Activated CD8-positive, alpha-beta memory T cell treated with anti-CD3 and anti-CD28 coated beads, Interleukin-2, amount 10 ng/mL, durations not matched to agents 7 days and 5 days (primary cell): ENCODE results near the gene ST3GAL6. TPM values are rescaled to one million over a fixed set of nuclear protein-coding genes. Genes with fewer than 3 reads are reported as not detected.
"Not testable (repeated sequence)": the region's sequence is repeated elsewhere in the genome, so short reads cannot be mapped to it uniquely, and the experiment has no call there.

Experiments used
- ATAC-seq: fragments of 150-1000 bp; cut with Tn5 transposase; one replicate; pipeline ENCODE4 v1.10.0; 2021; ENCODE audit warnings: moderate library complexity
- CTCF ChIA-PET: fragments of 350-600 bp; sonication (Branson Sonifier 250); formaldehyde crosslinking; loops from one replicate; lab custom pipeline; 2021; ENCODE audit warnings: antibody characterized with exemption; lab: Charles Lee
- DNase-seq: peaks from one replicate; pipeline ENCODE4 v3.0.0-alpha.2; 2020
- H3K27ac Mint-ChIP-seq: one replicate; pipeline ENCODE4 v1.8.0; 2021; ENCODE audit warnings: mild to moderate bottlenecking, mixed read lengths
- H3K27me3 Mint-ChIP-seq: one replicate; pipeline ENCODE4 v1.8.0; 2021; ENCODE audit warnings: mixed read lengths
- H3K36me3 Mint-ChIP-seq: one replicate; pipeline ENCODE4 v1.8.0; 2021; ENCODE audit warnings: mild to moderate bottlenecking, mixed read lengths
- H3K4me1 Mint-ChIP-seq: one replicate; pipeline ENCODE4 v1.8.0; 2021; ENCODE audit warnings: mixed read lengths
- H3K4me3 Mint-ChIP-seq: one replicate; pipeline ENCODE4 v1.8.0; 2021; ENCODE audit warnings: mild to moderate bottlenecking, moderate library complexity, mixed read lengths
- H3K9me3 Mint-ChIP-seq: one replicate; pipeline ENCODE4 v1.8.0; 2022; ENCODE audit warnings: low read depth, mixed read lengths
- total RNA-seq, 2 experiments: library from RNA; stranded (reverse); gene quantifications; one replicate each; pipeline ENCODE4 v1.2.3, GENCODE V29; 2021

ST3GAL6 gene
- total RNA-seq, 2 experiments from 2014 or later: 0.12 TPM; not detected in 1

- H3K27me3 Mint-ChIP-seq: peaks cover 2% of the 10 kb centered on the region
- DNase-seq (no peak), ATAC-seq (no peak)
- no peaks in the 10 kb centered on the region for H3K36me3 Mint-ChIP-seq
- no peaks in the 10 kb centered on the region for H3K9me3 Mint-ChIP-seq
- H3K4me1 Mint-ChIP-seq: no peaks in the 10 kb centered on the region
- CTCF ChIA-PET: no interaction called here
- no peak overlapping the region for H3K4me3 Mint-ChIP-seq
- no peak overlapping the region for H3K27ac Mint-ChIP-seq
Measured at GRCh38 chr3:98827221-98827920, 64.2 kb downstream of the ST3GAL6 start.

- CTCF ChIA-PET: no interaction called here
- peaks cover 2% of the 10 kb centered on the region for H3K27me3 Mint-ChIP-seq
- H3K9me3 Mint-ChIP-seq: no peaks in the 10 kb centered on the region
- DNase-seq (no peak), ATAC-seq (no peak)
- H3K27ac Mint-ChIP-seq: no peak overlapping the region
- no peaks in the 10 kb centered on the region for H3K4me1 Mint-ChIP-seq
- H3K36me3 Mint-ChIP-seq: no peaks in the 10 kb centered on the region
- H3K4me3 Mint-ChIP-seq: no peak overlapping the region
Measured at GRCh38 chr3:98829246-98829832, 66.2 kb downstream of the ST3GAL6 start.

DNA sequence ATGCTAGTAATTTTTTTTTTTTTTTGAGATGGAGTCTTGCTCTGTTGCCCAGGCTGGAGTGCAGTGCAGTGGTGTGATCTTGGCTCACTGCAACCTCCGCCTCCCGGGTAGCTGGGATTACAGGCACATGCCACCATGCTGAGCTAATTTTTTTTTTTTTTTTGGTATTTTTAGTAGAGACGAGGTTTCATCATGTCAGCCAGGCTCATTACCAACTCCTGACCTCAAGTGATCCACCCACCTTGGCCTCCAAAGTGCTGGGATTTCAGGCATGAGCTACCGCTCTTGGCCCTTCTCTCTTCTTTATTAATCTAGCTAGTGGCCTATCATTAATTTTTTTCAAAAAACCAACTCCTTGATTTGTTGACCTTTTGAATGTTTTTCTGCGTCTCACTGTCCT lies 67.9 kb downstream of the ST3GAL6 start:
- CTCF ChIA-PET: interaction anchor here (0.7 kb wide), 1 partner anchor 57 kb away, joined by 4 read pairs; no protein-coding TSS in a partner anchor
- not testable (repeated sequence) for ATAC-seq, H3K27ac Mint-ChIP-seq, H3K4me3 Mint-ChIP-seq, H3K9me3 Mint-ChIP-seq, H3K4me1 Mint-ChIP-seq, H3K27me3 Mint-ChIP-seq, H3K36me3 Mint-ChIP-seq, DNase-seq

GRCh38 chr3:98839846-98840245 lies 76.7 kb downstream of the ST3GAL6 start:
- Mint-ChIP-seq H3K4me3 (no peak overlapping the region), H3K36me3 (peaks cover 2% of the 10 kb centered on the region), H3K27ac (no peak overlapping the region), H3K9me3 (peaks cover 2% of the 10 kb centered on the region), H3K27me3 (no peaks in the 10 kb centered on the region), H3K4me1 (no peaks in the 10 kb centered on the region)
- no peak for ATAC-seq
- no peak for DNase-seq
- CTCF ChIA-PET: no interaction called here

GRCh38 chr3:98843266-98843959 lies 80.3 kb downstream of the ST3GAL6 start:
- Mint-ChIP-seq H3K4me3 (no peak overlapping the region), H3K36me3 (peaks cover 2% of the 10 kb centered on the region)

More at GRCh38 chr3:98843266-98843959, 80.3 kb downstream of the ST3GAL6 start:
- DNase-seq: no peak
- Mint-ChIP-seq H3K9me3 (peaks cover 2% of the 10 kb centered on the region), H3K27ac (no peak overlapping the region), H3K27me3 (no peaks in the 10 kb centered on the region), H3K4me1 (no peaks in the 10 kb centered on the region)
- ATAC-seq: no peak
- CTCF ChIA-PET: no interaction called here

Other genes with a start within 250 kb of the ST3GAL6 start
- gene CLDND1, start 240.4 kb upstream of the ST3GAL6 start, total RNA-seq: 100 to 1,000 TPM; 514 to 528 TPM
- gene GPR15, start 231.4 kb upstream of the ST3GAL6 start, total RNA-seq: 100 to 1,000 TPM; 107 to 182 TPM
- gene CPOX, start 169.7 kb upstream of the ST3GAL6 start, total RNA-seq: 10 to 100 TPM; 71.6 to 88.5 TPM
- gene DCBLD2, start 138.4 kb downstream of the ST3GAL6 start, total RNA-seq: 1 to 10 TPM in 1 of 2 experiments, under 1 TPM in 1; 0.50 to 2.0 TPM